GM21381 (cell line): Measurements from ENCODE around the gene CLBA1.

Source experiments
- ATAC-seq: cut with Tn5 transposase; IDR thresholded peaks from one replicate; pipeline ENCODE4 v1.9.1; 2021; ENCODE audit warnings: mild to moderate bottlenecking, moderate library complexity; ENCODE audit not compliant: unreplicated experiment

The CLBA1 gene

DNA sequence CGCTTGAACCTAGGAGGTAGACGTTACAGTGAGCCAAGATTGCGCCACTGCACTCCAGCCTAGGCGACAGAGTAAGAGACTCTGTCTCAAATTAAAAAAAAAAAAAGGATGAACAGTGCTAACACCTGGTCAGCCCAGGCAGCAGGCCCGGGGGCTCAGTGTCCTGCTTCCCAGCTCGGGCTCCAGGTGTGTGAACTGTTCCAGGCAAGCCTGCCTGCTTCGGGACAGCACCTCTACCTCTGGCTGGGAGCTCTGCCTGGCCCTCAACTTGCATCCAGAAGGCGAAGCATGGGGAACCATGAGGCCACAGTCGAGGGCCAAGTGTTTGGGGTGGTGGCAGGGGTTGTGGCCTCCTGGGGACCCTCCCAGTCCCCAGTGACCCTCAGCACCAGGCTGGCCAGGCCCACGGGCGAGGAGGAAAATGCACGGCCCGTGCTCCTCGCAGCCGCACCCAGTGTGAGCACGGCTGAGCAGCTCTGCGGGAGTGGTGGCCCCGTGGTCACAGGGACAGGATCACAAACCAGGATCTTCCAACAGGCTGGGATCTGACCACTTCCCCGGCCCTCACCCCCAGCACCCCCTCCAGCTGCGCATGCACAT is 19.8 kb downstream of the CLBA1 start:
- ATAC-seq, result no peak

DNA sequence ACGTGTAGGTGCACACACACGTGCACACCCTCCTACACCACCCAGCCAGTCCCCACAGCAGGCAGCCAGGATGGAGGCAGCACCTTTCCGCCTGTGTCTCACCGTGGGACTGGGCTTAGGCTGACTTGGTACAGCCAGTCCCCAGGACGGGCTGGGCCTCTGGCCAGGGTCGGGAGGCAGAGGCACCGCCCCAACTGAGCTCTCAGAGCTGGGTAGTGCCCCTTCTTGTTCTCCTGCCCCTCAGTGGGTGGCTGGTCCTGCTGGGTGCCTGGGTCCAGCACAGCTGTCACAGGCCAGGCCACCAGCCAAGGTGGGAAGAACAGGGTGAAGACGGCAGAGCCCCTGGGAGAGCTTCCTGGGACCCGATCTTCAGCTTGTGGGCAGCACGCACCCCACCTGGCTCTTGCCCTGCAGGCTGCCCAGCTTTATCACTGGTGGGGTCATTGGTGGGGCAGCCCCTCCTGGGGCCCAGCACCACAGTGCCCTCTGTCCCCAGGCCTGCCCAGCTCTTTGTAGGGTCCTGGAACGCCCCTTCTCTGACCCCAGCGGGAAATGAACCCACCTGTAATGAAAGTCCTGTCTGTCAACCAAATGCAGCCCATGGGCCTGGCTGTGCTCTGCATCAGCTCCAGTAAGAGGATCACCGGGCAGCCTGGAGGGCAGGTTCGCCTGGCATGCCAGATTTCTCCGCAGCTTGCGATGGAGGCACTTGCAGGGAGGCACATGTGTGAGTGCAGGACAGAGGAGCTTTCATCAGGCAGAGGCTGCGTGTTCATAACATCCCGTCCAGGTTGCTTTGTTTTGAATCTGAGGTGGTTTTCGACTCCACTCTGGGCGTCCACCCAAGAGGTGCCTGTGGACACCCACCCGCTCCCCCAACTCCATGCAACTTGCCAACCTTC is 20.6 kb downstream of the CLBA1 start:
- no peak for ATAC-seq

DNA sequence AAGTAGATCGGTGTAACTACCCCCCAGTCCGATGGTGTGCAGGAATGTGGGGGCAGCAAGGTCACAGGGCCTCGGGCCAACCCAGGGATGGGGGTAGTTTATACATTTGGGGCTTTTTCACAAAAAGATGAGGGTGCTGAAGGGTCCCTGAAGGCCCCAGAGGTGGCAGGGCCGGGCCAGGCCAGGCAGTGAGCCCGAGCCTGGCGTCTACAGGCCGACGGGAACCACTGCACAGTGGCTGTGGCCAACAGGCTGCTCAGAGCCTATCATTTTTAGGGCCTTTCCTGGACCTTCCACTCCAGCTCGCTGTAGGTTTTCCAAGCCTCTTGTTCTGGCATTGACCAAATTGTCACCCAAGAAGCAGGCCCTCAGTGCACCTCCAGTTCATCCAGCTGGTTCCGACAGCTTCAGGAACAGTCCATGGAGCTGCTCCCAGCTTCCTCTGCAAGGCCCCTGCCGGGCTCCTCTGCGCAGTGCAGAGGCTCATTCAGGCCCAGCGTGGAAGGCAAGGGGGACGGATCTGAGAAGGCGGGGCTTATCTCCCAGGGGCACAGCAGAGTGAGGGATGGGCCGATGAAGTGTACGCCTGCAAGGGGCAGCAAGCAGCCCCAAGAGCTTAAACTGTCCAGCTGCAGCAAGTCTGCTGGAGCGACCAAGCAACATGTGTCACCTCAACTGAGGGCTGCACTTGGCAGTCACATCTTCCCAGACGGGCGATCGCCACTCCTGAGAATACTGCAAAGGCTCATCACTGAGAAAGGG is 21.4 kb downstream of the CLBA1 start:
- ATAC-seq, result no peak

DNA sequence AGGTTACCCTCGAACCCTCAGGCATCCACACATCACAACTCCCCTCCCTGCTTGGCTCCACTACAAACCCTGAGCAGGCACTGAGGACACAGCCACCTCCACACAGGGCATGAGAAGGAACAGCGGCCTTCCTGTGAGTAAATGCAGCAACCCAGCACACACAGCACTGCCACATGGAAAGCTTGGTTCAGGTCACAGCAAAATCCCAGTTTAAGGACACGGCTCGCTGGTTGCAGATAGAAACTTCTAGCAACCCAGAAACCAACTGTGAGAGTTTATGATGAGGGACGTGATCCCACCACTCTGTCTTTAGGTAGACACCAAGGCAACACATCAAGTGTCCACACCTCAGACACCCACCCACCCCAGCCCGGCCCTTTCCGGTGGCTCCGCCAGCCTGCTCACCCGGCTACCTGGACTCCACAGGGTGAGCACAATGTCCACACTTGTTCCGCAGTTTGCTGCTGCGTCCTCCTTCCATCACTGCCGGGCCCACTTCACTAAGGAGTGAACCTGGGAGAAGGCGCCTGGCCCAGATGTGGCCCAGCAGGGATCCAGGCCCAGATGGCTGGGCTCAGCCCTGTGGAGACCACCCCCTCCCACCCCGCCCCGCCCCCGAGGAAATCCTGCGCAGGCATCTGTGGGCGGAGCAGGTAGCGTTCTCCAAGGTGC is 22.1 kb downstream of the CLBA1 start:
- no peak for ATAC-seq

DNA sequence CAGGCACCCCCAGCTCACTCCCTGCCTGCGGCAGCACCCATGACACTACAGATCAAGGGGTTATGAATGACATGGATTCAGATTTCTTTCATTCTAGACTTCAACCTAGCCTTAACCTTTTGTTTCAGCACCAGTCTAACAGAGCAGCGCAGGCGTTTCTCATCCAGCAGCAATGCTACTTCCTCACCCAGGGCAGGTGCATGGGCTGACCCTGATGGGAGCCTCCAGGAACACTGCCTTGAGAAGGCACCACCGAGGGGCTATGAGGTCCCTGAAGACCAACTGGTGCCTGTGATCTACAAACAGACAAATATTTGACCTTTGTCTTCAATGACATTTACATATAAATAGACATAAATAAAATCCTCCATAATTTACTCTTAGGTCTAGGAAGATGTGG is 24.5 kb downstream of the CLBA1 start:
- ATAC-seq, result no peak

DNA sequence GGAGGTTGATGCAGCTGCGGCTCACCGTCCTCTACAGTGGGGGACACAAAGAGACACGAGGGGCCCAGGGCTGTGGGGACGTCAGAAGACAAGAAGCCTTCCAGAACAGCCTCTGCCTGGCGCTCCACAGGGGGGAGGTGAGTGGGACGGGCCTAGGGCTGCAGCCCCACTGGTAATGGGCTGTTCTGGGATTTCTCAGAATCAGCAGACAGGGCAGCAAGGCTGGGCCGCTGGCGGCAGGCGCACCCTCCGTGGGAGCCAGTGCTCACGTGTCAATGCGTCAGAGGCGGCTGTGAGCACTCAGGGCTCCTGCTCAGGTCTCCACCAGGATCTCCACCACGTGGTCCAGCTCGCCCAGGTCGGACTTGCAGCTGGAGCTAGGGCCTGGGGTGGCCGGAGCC is 25.3 kb downstream of the CLBA1 start:
- ATAC-seq, result no peak

DNA sequence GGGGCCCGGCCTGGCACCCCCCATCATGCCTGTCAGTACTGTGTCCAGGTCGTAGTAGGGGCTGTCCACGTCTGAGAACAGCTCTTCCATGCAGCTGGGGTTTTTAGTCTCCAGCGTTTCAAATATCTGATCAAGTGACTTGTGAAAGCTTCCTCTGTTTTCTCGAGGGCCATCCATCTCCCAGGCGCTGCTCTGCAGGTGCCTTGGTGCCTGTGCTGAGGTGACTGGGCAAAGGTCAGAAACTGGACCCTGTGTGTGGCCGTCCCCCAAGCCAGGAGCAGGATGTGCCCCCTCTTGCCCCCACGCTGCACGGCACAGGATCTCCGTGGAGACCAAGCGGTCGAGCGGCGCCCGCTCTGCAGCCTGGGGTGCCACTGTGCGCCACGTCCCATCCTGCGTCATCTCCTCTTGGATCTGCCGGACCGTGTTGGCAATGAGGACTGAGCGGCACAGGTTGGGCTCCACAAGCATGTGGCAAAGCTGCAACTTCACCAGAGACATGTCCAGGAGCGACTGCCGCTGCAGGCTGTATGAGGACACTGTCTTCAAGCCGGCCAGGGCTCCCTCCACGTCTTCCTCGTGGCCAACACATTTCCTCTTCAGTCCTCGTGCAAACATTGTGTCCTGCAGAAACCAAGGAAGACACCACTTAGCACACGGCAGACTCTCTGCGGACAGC is 25.9 kb downstream of the CLBA1 start:
- no peak for ATAC-seq

DNA sequence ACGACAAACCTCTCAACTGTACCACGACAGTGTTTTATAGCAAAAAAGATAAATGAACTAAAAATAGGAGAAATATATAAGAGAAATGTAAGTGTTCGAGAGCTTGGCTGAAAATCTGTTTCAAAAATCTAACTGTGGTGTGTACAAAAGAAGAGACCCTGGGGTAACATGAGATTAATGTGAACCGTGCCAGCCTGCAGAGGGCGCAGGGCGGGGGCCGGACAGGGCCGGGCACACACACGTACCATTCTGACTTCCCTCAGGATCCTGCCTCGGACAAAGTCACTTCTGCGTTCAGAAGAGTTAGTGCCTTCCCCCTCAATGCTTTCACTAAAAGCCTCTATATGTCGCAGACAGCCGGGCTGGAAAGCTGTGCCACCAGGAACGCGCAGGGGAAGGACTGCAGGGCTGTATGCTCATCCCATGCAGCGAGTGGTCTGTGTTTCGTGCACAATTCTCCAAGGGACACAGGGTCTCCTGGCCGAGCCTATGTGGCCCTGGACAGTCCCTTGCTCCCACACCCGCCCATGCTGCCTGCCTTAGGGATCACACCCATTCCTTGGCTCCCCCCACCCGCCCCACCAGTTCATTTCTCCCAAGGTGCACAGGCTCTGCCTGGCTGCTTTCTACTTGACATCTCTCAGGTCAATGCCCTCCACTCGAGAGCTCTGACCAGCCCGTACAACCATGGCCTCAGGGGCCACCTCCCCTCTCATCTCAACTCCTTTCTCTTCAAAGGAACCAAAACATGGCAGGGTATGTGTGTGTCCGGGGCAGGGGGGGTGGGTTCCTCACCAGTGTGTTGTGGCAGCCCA is 26.8 kb downstream of the CLBA1 start:
- ATAC-seq, result no peak

DNA sequence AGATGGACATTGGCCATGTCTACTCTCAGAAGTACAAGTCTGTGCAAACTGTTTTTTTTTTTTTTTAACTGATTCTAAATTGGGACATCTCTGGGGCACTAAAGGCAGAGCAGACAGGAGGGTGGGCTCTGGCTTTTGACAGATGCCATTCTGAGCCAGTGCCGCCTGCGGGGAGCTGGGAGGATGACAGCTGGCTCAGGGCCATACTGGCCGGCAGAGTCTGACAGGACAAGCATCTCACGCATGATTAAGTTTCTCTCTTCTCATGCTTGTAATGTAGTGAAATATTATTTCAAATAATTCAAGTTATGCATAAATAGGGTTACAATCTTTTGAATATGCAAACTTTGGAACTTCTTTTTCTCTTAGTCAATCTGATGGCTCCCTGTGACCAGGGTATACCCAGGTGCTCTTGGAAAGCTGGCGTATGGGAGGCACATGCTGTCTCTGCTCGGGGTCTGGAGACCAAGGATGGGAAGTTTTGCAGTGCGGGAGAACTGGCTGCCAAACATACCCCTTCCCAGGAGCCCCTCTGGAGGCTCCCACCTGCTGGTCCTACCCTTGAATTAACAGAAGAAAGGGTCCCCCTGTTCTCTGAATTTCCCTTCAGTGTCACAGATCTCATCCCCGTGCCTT is 27.7 kb downstream of the CLBA1 start:
- ATAC-seq, result no peak

DNA sequence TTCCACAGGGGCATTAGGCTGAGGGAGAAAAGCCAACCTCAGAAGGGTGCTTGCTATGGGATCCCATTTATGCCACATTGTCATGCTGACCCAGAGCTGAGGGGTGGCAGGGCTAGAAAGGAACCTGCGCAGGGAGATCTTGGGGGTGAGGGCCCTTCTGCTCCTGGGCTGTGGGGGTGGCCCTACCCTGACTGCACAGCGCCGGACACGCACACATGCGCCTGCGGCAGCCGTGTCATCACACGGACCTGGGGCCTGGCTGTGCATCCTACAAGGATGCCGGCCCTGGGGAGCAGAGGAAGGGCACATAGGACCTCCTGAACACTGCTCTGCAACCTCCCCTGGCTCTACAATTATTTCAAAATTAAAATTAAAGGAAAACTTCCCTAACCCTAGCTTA is 28.4 kb downstream of the CLBA1 start:
- no peak for ATAC-seq

DNA sequence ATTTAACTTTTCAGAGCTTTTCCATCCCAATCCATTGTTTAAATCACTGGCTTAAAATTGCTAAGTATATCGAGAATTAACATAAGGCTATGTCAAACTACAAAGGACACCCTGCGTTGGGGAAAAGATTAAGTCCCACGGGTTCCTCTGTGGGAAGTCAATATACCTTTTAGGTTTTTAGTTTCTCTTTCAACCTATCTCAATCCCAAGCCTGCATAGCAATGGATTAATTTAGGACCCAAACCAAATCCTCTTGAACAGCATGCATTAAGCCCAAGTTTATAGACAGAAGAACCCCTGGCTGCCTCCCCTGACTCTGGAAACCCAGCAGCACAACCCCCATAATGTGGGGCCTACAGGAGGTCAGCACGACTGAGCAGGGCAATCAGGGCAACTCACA is 29.0 kb downstream of the CLBA1 start:
- no peak for ATAC-seq

DNA sequence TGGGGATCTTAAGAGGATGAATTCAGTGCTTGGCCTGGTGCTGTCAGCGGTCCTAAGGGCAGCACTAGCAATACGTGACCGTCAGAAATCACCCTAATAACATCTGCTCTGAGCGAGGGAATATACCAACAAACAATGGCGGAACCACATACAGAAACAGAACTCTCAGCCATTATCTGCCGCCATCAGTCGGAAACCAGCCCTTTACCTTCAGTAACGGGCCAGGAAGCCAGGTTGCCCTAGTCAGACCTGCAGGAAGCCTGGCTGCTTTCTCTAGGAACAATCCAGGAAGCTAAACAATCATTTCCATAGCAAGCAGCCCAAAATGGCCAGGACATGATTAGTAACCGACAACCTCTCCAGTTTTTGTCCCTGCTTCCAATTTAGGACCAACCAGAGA is 29.7 kb downstream of the CLBA1 start:
- no peak for ATAC-seq

DNA sequence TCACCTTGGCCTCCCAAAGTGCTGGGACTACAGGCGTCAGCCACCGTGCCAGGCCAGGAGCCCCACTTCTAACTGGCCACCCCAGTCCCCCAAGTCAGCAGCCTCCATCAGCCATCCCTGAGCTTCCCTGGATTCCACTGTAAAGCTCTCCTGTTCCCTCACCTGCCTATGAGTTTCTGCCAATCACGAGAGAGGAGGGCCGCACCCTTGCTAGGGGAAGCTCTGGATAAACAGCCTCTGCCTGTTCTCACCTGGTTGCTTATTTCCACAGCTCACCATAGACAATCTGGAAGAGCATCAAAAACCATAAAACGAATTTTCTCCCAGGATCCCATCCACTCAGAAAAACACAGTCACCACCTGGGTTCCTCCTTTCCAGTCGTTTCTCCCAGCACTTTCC is 30.3 kb downstream of the CLBA1 start:
- ATAC-seq, result no peak

DNA sequence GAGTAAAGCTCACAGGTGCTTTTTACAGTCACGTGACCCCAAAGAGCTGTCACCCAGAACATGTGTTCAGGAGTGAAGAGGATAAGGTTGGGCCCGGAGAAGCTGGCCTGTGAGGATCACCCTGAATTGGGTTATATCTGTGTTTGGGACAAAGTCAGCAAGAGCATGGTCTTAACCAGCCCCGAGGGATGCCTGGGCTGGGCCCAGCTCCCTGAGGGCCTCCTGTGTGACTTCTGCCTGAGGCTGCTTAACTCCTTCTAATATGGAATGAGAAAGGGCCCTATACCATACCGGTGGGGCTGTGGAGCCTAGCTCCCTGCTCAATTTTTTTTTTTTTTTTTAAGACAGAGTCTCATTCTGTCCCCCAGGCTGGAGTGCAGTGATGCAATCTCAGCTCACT is 32.8 kb downstream of the CLBA1 start:
- ATAC-seq, result no peak

DNA sequence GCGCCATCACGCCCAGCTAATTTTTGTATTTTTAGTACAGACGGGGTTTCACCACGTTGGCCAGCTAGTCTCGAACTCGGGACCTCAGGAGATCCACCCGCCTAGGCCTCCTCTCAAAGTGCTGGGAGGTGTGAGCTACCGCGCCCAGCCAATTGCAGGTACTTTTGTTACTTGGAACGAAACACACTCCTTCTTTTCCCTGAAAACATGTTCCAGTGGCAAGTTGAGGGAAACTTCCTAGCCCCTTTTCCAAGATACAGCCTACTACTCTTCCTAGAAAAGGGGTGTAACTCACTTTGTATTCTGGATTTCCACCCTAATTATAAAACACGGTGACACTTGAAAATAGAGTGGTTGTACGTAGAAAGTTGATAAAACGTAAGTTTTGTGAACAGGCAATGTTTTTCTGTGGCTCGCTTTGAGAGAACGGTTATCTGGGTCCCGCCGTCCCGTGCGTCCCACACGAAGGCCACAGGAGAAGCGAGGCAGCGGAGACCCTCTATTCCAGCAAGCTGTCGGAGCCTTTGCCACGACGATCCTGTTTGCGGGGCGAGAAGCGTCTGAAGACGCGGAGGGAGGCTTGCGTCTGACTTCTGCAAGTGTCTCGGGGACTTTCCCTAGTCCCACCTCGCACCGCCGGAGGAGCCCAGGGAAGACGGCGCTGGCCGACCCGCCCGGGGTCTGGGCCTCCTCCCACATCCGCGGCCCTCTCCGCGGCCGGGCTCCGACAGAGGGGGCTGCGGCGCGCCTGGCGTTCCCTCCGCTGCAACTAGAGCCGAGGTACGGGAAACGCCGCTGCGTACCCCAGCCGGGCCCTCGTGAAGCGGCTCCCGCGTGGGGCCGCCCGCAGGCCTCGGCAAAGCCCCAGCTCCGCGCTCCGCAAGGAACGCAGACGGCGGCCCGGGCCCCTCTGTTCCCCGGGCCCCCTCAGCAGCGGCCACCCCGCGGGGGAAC is 34.5 kb downstream of the CLBA1 start:
- ATAC-seq, result peak; percentile 9

DNA sequence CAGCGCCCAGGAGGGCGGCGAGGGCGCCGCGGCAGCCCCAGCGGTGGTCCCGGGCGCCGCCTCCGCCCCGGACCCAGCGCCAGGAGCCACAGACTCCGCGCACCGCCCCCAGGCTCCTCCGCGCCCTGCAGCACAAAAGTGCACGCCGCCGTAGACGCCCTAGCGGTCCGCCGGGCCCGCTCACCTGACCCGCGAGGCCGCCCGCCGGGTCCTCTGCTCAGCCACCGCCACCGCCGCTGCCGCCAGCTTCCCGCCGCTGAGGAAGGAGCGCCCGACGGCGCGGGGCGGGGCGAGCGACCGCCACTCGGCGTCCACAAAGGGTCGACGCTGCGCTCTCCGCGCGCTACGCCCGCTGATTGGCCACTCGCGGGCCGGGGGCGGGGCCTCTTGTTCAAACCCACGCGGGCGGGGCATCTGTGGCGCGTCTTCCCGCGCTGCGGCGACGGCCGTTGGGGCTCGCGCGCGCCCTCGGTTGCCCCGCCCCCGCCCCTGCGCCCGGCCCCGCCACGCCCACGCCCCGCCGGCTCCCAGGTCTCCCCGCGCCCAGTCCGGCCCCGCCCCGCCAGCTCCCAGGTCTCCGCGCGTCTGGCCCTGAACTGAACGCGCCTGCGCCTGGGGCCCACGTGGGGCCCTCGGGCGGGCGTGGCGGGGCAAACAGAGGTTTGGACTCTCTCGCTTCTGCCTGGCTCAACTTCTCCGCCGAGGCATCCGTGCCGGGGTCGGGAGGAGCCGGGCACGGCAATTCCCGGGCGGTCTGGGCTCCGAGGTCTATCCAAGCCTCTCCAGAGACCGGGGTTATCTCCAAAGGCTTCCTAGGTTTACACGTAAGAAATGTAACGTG is 35.4 kb downstream of the CLBA1 start, which contains the start of gene CDCA4:
TSS of gene CDCA4 (minus strand) at position 269 of the 841 bp plus-strand sequence. CDS start 9,154 bp downstream, outside the sequence.
- ATAC-seq, result peak; percentile 74

DNA sequence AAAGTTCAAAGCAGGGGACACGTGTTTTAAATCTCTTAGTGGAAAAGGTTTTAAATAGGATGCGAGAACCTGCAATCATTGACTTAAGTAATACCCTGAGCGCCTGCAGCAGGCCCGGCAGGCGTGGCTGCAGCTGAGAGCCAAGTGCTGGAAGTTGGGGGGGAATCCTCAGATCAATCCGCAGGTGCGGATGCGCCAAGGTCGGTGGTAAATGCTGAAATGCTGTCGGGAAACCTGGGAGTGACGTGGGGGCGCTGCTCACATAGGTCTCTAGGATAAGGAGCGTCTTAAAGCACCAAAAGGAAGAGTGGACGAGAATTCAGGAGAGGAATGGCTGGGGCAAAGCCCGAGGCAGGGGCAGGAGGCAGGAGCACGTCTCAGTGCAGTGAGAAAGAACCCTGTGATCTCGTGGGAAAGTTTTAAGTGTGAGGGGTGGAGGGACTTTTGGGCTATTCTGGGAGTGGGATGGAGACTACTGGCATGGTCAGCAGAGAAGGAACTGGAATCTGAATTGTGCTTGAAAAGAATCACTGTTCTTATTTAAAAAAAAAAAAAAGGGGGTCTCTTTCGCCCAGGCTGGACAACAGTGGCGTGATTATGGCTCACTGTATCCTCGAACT is 36.2 kb downstream of the CLBA1 start:
- no peak for ATAC-seq
